GM13976 (cell line): ENCODE data around the gene ZDHHC22.

ENCODE experiments used
- DNase-seq: peaks from one replicate; pipeline ENCODE4 v3.0.0; 2012; ENCODE audit warnings: low spot score
- CTCF ChIP-seq: IDR thresholded peaks from 2 replicates; pipeline ENCODE4 v1.5.1; 2012; ENCODE audit warnings: borderline replicate concordance, mild to moderate bottlenecking; ENCODE audit not compliant: insufficient read depth; ENCODE audit errors: extremely low read depth, missing control alignments, control extremely low read depth
- in situ Hi-C: fragments of 300-500 bp; cut with MboI; formaldehyde crosslinking; loops from one replicate; pipeline ENCODE4 v1.12.0; 2022; ENCODE audit warnings: low sequenced_read_pairs, mixed read lengths, inconsistent platforms; ENCODE audit not compliant: unreplicated experiment

Gene ZDHHC22

GRCh38 chr14:77148510-77149231 lies 7.1 kb upstream of the ZDHHC22 start:
- in situ Hi-C loops = no loop called here
- no peak for DNase-seq
- no peak for TF ChIP-seq CTCF

- no peak for DNase-seq
- in situ Hi-C loops = no loop called here
- no peak for TF ChIP-seq CTCF
These were observed 4.6 kb upstream of the ZDHHC22 start for GRCh38 chr14:77145975-77146740.

GRCh38 chr14:77144412-77145115 lies 3.0 kb upstream of the ZDHHC22 start:
- in situ Hi-C loops = no loop called here
- TF ChIP-seq CTCF = no peak
- DNase-seq = no peak

GRCh38 chr14:77143071-77143470 lies 1.5 kb upstream of the ZDHHC22 start:
- in situ Hi-C loops = no loop called here
- DNase-seq = no peak
- no peak for TF ChIP-seq CTCF

- in situ Hi-C loops = no loop called here
- no peak for TF ChIP-seq CTCF
- no peak for DNase-seq
These were observed 612 bp upstream of the ZDHHC22 start for GRCh38 chr14:77142005-77142800.
